Activated naive CD4-positive, alpha-beta T cell treated with anti-CD3 and anti-CD28 coated beads for 36 hours (primary cell): ENCODE results near the gene FAM53B. TPM values are rescaled to one million over a fixed set of nuclear protein-coding genes. Genes with fewer than 3 reads are reported as not detected.

Experiments used
- CTCF ChIA-PET: fragments of 350-600 bp; sonication (Branson Sonifier 250); formaldehyde crosslinking; loops from one replicate; lab custom pipeline; 2021; ENCODE audit warnings: antibody characterized with exemption; lab: Charles Lee
- DNase-seq: peaks from one replicate; pipeline ENCODE4 v3.0.0-alpha.2; 2020
- H3K27ac Mint-ChIP-seq: one replicate; pipeline ENCODE4 v1.8.0; 2021; ENCODE audit warnings: mild to moderate bottlenecking, mixed read lengths
- H3K27me3 Mint-ChIP-seq: one replicate; pipeline ENCODE4 v1.8.0; 2021; ENCODE audit warnings: low read depth, mixed read lengths
- H3K36me3 Mint-ChIP-seq: one replicate; pipeline ENCODE4 v1.8.0; 2021; ENCODE audit warnings: low read depth, mixed read lengths
- H3K4me1 Mint-ChIP-seq: one replicate; pipeline ENCODE4 v1.8.0; 2021; ENCODE audit warnings: low read depth, mixed read lengths
- H3K4me3 Mint-ChIP-seq: one replicate; pipeline ENCODE4 v1.8.0; 2021; ENCODE audit warnings: mild to moderate bottlenecking, moderate library complexity, mixed read lengths
- H3K9me3 Mint-ChIP-seq: one replicate; pipeline ENCODE4 v1.8.0; 2021; ENCODE audit warnings: mixed read lengths
- intact Hi-C: fragments of 100-400 bp; cut with micrococcal nuclease; formaldehyde crosslinking; loops from one replicate; pipeline ENCODE4 v1.15.1; 2023
- total RNA-seq, 2 experiments: library from RNA; stranded (reverse); gene quantifications; one replicate each; pipeline ENCODE4 v1.2.3, GENCODE V29; 2021

Gene FAM53B
- total RNA-seq, 2 experiments from 2014 or later = 11.8 to 11.9 TPM

DNA sequence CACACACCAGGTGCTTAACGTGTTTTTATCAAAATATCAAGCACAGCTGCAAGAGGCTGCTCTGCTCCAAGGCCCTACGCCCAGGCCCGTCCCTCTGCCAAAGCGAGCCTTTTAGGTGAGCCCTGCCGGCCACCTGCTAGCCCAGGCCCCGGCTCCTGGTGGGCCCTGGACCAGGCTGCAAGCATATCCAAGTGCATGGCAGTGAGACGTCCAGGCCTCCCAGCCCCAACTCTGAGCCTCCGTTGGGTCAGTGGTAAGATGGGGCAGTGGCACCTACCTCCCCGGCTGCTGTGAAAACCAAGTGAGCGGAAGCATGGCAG, 146.4 kb downstream of the FAM53B start:
- DNase-seq = no peak
- no peak overlapping the region for H3K27ac Mint-ChIP-seq
- CTCF ChIA-PET = no interaction called here
- no peaks in the 10 kb centered on the region for H3K36me3 Mint-ChIP-seq
- H3K9me3 Mint-ChIP-seq = no peaks in the 10 kb centered on the region
- H3K4me1 Mint-ChIP-seq = no peaks in the 10 kb centered on the region
- H3K27me3 Mint-ChIP-seq = no peaks in the 10 kb centered on the region
- intact Hi-C loops = no loop called here
- H3K4me3 Mint-ChIP-seq = no peak overlapping the region

DNA sequence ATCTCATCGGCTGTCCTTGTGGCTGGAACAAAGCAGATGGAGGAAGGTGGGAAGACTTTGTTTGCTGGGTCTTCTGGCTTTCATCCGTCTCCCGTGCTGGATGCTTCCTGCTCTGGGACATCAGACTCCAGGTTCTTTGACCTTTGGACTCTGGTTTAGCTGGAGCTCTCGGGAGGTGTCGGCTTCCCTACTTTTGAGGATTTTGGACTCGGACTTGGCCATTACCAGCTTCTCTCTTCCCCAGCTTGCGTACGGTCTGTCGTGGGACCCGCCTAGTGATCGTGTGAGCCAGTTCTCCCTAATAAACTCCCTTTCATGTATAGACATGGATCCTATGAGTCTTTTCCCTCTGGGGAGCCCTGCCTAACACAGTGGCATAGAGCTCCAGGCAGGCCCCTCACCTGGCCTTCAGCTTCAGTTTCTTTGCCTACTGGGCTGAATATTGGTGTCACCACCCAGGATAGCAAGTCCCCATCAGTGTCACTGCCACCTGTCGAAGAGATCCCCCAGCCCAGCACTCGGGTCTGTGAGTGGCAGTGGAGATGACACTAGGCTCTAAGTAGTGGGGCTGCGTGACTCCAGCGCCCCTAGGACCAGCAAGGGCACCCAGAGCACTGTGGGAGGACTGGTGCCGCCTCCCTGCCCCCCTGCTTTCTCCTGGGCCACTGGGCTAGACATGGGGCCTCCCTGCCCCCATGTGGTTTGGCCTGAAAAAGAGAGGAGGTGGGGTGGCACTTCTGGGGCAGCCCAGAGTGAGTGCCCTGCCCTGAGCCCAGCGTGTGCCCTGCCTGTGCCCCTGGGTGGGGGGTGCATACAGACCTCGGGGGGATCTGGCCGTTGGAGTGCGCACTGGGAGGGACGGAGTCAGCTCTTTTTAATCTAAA, 147.0 kb downstream of the FAM53B start:
- DNase-seq = no peak
- intact Hi-C loops = no loop called here
- H3K27ac Mint-ChIP-seq = no peak overlapping the region

DNA sequence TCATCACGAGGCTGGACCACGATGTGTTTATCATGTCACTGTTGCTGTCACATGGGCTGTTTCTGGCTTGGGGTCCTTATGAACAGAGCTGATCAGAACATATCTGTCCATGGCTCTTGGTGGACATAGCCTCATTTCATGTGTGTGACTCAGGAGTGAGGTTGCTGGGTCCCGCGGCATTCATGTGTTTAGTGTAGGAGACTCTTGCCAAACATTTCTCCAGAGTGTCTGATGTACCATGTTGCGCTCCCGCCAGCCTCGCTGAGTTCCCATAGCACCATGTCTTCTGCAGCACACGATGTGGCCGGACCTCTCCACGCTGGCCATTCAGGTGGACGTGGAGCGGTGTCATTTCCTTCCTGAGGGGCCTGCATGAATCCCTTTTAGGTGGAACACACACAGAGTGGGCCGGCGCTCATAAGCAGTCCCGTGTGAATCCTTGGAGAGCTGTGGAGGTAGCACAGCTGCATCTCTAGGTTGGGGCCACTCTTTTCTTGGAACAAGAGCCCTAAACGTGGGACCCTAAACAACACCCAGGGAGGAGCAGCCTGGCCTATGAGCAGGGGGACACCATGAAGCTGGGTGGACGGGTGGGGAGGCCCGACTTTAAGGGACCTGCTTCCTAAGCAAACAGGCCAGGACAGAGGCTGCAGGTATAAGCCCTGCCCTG, 147.9 kb downstream of the FAM53B start:
- DNase-seq = no peak
- no peak overlapping the region for H3K27ac Mint-ChIP-seq

More for the DNA sequence above, 147.0 kb downstream of the FAM53B start:
- Mint-ChIP-seq H3K9me3 (no peaks in the 10 kb centered on the region), H3K27me3 (no peaks in the 10 kb centered on the region), H3K4me3 (no peak overlapping the region), H3K4me1 (no peaks in the 10 kb centered on the region), H3K36me3 (no peaks in the 10 kb centered on the region)
- CTCF ChIA-PET = interaction anchor here (0.9 kb wide), 1 partner anchor 14 kb away, joined by 5 read pairs; no protein-coding TSS in a partner anchor

DNA sequence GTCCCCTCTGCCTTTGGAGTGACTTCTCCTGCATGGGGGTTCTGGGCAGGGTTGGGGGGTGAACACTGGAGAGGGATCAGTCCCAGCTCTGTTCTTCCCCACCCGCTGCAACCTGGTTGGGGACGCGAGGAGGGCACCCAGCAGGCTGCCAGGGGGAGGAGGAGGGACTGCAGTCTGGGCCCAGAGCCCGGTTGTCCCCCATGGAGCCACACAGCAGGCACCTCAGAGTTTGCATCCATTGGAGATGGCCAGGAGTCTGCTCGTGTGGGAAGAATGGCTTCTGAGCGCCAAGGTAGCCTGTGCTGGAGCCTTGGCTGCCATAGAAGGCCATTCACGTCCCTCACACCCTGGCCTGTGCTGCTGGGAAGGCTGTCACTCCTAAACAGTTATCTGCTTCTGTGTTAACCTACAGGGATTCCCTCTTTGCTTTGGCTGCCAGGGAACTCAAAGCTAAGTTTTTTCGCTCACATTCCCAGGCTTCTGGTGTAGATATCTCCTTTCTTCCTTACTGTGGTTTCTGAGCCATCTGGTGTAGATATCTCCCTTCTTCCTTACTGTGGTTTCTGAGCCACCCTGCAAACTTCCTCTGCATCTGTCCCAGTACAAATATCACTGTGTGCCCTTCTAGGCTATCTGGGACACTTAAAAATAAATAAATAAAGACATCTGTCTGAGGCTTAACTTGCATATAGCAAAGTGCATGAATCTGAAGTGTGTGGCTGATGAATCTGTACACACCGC, 148.9 kb downstream of the FAM53B start:
- Mint-ChIP-seq H3K4me1 (no peaks in the 10 kb centered on the region), H3K9me3 (peaks cover 9% of the 10 kb centered on the region), H3K36me3 (peaks cover 5% of the 10 kb centered on the region), H3K4me3 (no peak overlapping the region), H3K27ac (no peak overlapping the region), H3K27me3 (no peaks in the 10 kb centered on the region)
- intact Hi-C loops = no loop called here
- CTCF ChIA-PET = interaction anchor here (0.5 to 0.9 kb wide), 4 partner anchors 191 to 359 kb away, joined by 3 read pairs; no protein-coding TSS in a partner anchor
- DNase-seq = no peak

More for the DNA sequence above, 147.9 kb downstream of the FAM53B start:
- Mint-ChIP-seq H3K4me3 (no peak overlapping the region), H3K9me3 (peaks cover 6% of the 10 kb centered on the region), H3K36me3 (peaks cover 5% of the 10 kb centered on the region), H3K4me1 (no peaks in the 10 kb centered on the region), H3K27me3 (no peaks in the 10 kb centered on the region)
- intact Hi-C loops = no loop called here
- CTCF ChIA-PET = interaction anchor here (0.6 to 0.9 kb wide), 3 partner anchors 15 to 285 kb away, joined by 3 to 5 read pairs (median 3); no protein-coding TSS in a partner anchor

DNA sequence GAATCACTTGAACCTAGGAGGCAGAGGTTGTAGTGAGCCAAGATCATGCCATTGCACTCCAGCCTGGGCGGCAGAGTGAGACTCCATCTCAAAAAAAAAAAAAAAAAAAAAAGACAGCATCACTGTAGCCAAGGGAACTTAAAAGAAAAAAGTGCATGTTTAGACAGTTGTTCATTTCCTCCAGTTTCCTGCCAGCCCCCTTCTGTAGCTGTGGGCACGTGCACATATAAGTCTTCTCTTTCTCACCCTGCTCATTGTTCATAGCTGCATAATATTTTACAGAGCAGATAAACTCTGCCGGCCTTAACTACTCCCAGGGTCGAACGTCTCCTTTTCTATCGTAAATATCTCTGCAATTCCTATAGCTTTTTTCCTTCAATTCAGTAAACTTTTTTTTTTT, 149.9 kb downstream of the FAM53B start:
- H3K27me3 Mint-ChIP-seq = no peaks in the 10 kb centered on the region
- H3K9me3 Mint-ChIP-seq = peaks cover 9% of the 10 kb centered on the region
- no peak overlapping the region for H3K4me3 Mint-ChIP-seq
- CTCF ChIA-PET = interaction anchor here (0.6 to 0.9 kb wide), 2 partner anchors 125 to 233 kb away, joined by 3 to 5 read pairs; no protein-coding TSS in a partner anchor
- DNase-seq = no peak
- intact Hi-C loops = no loop called here
- H3K4me1 Mint-ChIP-seq = no peaks in the 10 kb centered on the region
- peaks cover 5% of the 10 kb centered on the region for H3K36me3 Mint-ChIP-seq
- no peak overlapping the region for H3K27ac Mint-ChIP-seq

DNA sequence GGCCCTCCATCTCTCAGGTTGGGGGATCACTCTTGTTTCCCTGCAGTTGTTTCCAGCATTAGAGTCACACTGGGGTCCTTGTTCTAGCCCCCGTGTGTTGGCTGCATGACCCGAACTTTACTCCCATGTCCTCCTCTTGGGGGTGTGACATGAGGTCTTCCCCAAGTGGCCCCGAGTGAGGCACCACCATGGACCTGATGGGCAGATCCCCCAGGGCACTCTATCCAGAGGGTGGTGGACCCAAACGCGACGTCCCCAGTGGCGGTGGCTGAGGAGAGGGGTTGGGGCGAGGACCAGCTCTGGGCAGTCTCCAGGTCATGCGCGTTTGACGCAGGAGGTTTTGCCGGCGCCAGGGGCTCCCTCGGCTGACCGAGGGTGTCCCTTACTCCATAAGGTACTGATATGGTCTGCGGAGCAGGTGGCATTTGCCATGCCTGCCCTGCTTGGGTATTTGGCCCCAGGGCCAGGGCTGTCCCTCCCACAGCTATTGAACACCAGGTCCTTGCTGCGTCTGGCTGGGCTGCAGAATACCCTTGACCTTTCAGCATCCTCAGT, 150.7 kb downstream of the FAM53B start:
- intact Hi-C loops = no loop called here
- H3K9me3 Mint-ChIP-seq = peaks cover 9% of the 10 kb centered on the region

DNA sequence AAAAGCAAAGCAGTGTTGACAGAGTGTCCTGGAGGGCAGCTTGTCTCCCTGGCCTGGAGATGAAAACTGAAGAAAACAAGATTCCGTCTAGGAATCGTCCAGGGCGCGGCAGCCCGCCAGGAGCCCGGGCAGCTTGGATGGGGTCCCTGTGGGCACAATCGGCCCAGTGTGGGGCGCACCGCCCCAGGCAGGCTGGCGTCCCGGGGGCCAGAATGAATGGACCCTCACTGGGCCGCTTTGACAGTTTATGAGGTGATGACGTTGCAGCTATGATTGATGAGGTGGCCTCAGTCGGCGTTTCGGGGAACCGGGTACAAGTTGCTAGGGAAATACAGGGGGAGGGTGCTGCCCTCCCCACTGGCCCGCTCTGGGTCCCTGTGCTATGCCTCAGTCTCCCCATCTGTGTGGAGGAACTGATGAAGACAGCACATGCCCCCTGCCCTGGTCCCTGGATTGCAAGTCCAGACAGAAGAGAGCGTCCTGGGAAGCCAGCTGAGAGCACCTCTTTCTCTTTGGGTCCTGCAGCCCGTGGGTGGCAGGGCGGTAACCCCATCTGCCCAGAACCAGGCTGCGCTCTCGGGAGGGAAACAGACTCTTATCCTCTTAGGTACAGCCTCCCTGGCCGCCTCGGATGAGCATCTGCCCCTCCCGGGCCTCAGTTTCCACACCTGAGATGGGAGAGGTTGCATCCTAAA, 151.3 kb downstream of the FAM53B start:
- intact Hi-C loops = no loop called here
- no peaks in the 10 kb centered on the region for H3K4me1 Mint-ChIP-seq
- H3K27me3 Mint-ChIP-seq = no peaks in the 10 kb centered on the region
- no peak overlapping the region for H3K27ac Mint-ChIP-seq
- CTCF ChIA-PET = no interaction called here
- no peak for DNase-seq
- H3K9me3 Mint-ChIP-seq = peaks cover 9% of the 10 kb centered on the region
- peaks cover 5% of the 10 kb centered on the region for H3K36me3 Mint-ChIP-seq
- no peak overlapping the region for H3K4me3 Mint-ChIP-seq

More for the DNA sequence above, 150.7 kb downstream of the FAM53B start:
- Mint-ChIP-seq H3K4me3 (no peak overlapping the region), H3K36me3 (peaks cover 5% of the 10 kb centered on the region), H3K27ac (no peak overlapping the region), H3K27me3 (no peaks in the 10 kb centered on the region), H3K4me1 (no peaks in the 10 kb centered on the region)
- CTCF ChIA-PET = interaction anchor here (0.6 kb wide), 1 partner anchor 126 kb away, joined by 5 read pairs; no protein-coding TSS in a partner anchor
- DNase-seq = no peak

DNA sequence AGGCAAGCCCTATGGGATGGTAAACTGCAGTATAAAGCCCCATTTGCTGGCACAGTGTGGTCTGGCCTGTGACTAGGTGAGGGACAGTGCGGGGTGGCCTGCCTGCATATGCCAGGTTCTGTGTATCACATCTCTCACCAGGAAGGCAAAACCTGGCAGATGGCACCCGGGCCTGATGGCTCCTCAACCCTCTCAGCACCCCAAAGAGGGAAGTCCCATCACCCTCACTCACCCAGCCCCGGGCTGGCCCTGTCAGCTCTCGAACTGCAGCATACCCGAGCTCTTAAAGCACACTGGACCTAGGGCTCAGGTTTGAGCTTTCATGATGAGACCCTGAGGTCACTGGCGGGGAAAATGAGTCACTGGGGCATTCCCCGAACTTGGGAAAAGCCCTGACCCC, 152.1 kb downstream of the FAM53B start:
- Mint-ChIP-seq H3K27ac (no peak overlapping the region), H3K4me1 (no peaks in the 10 kb centered on the region), H3K4me3 (no peak overlapping the region), H3K9me3 (peaks cover 9% of the 10 kb centered on the region), H3K27me3 (no peaks in the 10 kb centered on the region), H3K36me3 (peaks cover 5% of the 10 kb centered on the region)
- intact Hi-C loops = no loop called here
- peak; percentile 15 for DNase-seq
- CTCF ChIA-PET = no interaction called here

DNA sequence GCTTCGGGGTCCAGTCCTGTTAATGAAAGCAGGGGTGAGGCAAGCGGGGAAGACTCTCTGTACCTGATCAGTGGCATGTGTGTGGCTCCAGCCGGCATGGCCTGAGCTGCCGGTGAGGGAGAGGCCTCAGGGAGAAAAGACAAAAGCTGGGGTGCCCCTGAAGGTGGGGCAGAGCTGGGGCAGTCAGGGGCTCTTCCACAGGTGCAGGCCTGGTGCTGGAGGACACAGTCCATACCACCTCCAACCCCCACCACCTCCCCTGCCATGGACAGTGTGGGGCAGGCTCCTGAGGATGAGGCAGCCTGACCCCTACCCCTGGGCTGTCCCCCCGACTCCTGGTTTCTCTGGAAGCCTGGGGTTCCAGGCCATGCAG, 153.1 kb downstream of the FAM53B start:
- H3K4me1 Mint-ChIP-seq = no peaks in the 10 kb centered on the region
- CTCF ChIA-PET = no interaction called here
- no peak overlapping the region for H3K27ac Mint-ChIP-seq
- no peak overlapping the region for H3K4me3 Mint-ChIP-seq
- peaks cover 5% of the 10 kb centered on the region for H3K36me3 Mint-ChIP-seq
- DNase-seq = no peak
- no peaks in the 10 kb centered on the region for H3K27me3 Mint-ChIP-seq
- intact Hi-C loops = no loop called here
- H3K9me3 Mint-ChIP-seq = peaks cover 9% of the 10 kb centered on the region

DNA sequence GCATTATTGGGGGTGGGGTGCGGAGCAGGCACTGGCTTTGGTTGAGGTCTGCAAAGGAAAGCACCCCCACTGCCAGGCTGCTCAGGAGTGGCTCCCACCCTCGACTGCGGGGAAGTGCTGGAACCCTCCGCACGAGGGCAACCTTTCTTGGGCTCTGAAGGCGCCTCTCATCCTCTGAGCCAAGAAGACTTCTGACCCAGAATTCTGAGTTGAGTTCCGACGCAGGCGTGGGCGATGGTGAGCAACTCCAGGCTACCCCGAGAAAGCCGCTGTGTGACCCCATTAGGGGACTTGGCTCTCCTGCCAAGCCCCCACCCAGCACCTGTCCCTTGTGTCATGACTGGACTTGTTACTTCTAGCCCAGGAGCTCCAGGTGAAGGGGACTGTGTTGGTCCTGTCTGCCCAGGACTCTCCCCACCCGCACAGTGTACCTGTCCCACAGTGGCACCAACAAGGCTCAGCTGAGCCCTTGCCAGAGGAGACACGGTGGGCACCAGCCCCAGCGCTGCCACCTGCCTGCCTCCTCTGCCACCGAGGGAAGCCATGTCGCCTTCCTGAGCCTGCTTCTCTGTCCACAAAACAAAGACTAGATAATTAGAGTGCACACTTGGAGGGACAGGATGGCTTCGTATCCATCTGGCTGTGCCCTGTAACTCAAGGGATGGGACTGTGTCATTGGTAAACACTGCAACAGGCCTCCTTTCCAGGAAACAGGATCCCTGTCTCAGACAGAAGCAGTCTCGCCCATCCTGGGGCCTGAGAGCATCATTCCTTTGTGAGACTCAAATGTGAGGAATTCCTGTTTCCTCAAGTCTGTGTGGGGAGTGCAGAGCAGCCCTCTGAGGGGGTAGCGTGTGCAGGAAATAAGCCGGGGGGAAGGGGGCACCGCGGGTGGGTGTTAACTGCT, 153.7 kb downstream of the FAM53B start:
- Mint-ChIP-seq H3K9me3 (peaks cover 9% of the 10 kb centered on the region), H3K4me3 (no peak overlapping the region), H3K36me3 (peaks cover 5% of the 10 kb centered on the region), H3K4me1 (no peaks in the 10 kb centered on the region), H3K27me3 (no peaks in the 10 kb centered on the region), H3K27ac (no peak overlapping the region)
- no peak for DNase-seq
- CTCF ChIA-PET = no interaction called here
- intact Hi-C loops = no loop called here
